Fibroblast of villous mesenchyme (primary cell): ENCODE data around the gene MCOLN3. TPM values are rescaled to one million over a fixed set of nuclear protein-coding genes. Genes with fewer than 3 reads are reported as not detected.
A peak's percentile ranks its signal among the peaks of the same experiment; 100 is the strongest.

Experiments
- DNase-seq: peaks from one replicate; pipeline ENCODE4 v3.0.0-alpha.2; 2010; ENCODE audit warnings: low read depth
- H3K4me3 ChIP-seq: 2 replicates; pipeline ENCODE4 v1.5.1; 2011; ENCODE audit warnings: low read depth, mild to moderate bottlenecking, low read length
- total RNA-seq: library from RNA; depleted of rRNA; stranded (reverse); fragments of >200 nt; gene quantifications from 2 replicates; pipeline ENCODE4 v1.2.3, GENCODE V29; 2012
- TF ChIP-seq, protein P1 (sequence below): IDR thresholded peaks from 2 replicates; pipeline ENCODE4 v1.5.1; 2012; ENCODE audit warnings: low read depth, mild to moderate bottlenecking, low read length; ENCODE audit not compliant: insufficient read depth

The MCOLN3 gene
- total RNA-seq, 1 donor = 0.86 TPM

DNA sequence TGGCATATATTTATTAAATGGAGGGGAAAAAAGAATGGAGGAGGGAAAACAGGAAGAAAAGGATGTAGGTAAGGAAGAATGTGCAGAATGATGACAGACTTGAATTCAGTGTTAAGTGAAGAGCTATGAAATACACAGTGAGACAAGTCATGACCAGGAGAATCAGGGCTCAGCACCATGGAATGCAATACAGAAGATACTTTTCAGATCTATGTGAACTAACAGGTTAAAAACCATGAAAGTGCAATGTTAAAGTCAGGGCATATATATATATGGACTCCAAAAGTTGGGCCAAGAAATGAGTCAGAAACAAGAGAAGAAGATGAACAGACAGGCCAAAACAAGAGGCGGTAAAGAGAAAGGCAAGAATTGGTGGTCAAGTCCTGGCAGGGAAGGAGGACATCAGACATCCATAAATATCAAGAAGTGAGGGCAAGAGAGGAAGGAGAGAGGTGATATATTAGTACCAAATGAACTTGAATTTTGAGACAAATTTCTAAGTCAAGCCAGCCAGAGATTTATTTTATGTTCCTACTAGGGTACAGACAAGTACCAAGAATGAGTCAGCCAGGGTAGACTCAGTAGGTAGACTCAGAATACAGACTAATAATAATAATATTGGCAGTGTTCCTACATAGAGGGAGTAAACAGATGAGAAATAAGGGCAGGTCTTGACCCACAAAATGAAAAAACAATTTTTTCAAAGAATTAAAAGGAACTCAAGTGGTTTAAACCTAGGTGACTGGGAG lies 39.5 kb upstream of the MCOLN3 start:
- no peak for DNase-seq
- no peak overlapping the region for H3K4me3 ChIP-seq
- TF ChIP-seq, protein P1, sequence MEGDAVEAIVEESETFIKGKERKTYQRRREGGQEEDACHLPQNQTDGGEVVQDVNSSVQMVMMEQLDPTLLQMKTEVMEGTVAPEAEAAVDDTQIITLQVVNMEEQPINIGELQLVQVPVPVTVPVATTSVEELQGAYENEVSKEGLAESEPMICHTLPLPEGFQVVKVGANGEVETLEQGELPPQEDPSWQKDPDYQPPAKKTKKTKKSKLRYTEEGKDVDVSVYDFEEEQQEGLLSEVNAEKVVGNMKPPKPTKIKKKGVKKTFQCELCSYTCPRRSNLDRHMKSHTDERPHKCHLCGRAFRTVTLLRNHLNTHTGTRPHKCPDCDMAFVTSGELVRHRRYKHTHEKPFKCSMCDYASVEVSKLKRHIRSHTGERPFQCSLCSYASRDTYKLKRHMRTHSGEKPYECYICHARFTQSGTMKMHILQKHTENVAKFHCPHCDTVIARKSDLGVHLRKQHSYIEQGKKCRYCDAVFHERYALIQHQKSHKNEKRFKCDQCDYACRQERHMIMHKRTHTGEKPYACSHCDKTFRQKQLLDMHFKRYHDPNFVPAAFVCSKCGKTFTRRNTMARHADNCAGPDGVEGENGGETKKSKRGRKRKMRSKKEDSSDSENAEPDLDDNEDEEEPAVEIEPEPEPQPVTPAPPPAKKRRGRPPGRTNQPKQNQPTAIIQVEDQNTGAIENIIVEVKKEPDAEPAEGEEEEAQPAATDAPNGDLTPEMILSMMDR = no peak

DNA sequence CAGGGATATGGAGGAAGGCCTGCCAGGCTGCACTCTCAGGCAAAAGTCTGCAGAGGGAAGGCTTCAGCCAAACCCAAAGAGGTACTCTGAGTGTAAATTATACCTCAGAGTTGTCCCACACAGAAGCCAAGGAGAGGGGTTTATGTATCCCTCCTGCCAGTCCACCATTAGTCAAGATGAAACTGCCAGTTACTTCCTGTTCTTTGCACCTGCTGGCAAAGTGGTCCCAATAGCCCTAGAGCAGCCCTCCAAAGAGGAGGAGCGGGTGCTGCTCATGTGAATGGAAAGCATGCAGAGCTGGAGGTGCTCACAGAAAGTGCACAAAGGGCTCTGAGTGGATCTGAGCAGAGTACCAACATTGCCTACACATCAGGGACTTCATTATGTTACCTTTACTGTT lies 37.1 kb upstream of the MCOLN3 start:
- TF ChIP-seq, protein P1 = no peak
- no peak for DNase-seq
- H3K4me3 ChIP-seq = no peak overlapping the region

DNA sequence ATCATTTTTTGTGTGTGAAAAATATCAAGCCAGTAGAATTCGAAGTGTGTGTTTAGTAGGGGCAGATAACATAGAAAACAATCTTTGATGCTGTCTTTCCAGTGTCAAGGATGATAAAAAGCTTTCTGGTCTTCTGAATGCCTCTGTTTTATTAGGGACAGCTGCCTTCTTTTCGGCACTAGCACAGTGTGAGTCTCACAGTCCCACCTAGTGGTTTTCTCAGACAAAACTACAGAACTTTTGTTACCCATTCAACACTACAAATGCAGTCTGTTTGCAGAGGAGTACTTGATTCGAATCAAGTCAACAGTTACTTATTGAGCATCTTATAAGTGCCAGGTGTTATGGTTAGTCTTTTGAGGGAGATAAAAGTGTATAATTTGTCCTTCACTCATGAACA lies 30.6 kb upstream of the MCOLN3 start:
- DNase-seq = peak; percentile 39

GRCh38 chr1:85074365-85074964 lies 26.2 kb upstream of the MCOLN3 start:
- no peak overlapping the region for H3K4me3 ChIP-seq
- TF ChIP-seq, protein P1 = no peak
- no peak for DNase-seq

More for the DNA sequence above, 30.6 kb upstream of the MCOLN3 start:
- H3K4me3 ChIP-seq = no peak overlapping the region
- TF ChIP-seq, protein P1 = peak; percentile 37

- TF ChIP-seq, protein P1 = no peak
- H3K4me3 ChIP-seq = no peak overlapping the region
- DNase-seq = no peak
Measured at GRCh38 chr1:85070972-85071492, 22.7 kb upstream of the MCOLN3 start.

GRCh38 chr1:85068846-85069245 lies 20.5 kb upstream of the MCOLN3 start:
- H3K4me3 ChIP-seq = no peak overlapping the region
- TF ChIP-seq, protein P1 = no peak
- no peak for DNase-seq
